ENCODE results near the gene DONSON.
"Not testable (repeated sequence)": the region's sequence is repeated elsewhere in the genome, so short reads cannot be mapped to it uniquely, and the experiment has no call there.

The DONSON gene

DNA sequence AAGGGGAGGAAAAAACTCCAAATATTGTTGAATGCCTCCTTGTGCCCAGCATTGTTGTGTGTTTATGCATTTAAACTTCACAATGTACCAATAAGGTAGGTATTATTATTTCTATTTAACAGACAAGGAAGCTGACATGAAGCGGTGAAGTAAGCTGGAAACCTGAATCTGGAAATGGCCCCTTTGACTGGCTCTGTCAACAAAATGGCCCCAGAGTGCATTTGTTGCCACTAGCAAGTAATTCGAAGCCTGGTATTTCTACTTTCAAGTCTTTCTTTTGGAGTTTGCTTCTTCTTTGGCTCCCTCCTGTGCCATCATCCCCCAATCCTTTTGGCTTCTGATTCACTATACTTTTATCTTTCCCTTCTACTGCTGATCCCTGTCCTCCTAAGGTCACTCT, 29.9 kb upstream of the DONSON start:
- no peak overlapping the region for H3K4me3 ChIP-seq (ENCODE audit: low read depth in 1 of 2, low read length in 1 of 2)
- TF ChIP-seq, protein P1, sequence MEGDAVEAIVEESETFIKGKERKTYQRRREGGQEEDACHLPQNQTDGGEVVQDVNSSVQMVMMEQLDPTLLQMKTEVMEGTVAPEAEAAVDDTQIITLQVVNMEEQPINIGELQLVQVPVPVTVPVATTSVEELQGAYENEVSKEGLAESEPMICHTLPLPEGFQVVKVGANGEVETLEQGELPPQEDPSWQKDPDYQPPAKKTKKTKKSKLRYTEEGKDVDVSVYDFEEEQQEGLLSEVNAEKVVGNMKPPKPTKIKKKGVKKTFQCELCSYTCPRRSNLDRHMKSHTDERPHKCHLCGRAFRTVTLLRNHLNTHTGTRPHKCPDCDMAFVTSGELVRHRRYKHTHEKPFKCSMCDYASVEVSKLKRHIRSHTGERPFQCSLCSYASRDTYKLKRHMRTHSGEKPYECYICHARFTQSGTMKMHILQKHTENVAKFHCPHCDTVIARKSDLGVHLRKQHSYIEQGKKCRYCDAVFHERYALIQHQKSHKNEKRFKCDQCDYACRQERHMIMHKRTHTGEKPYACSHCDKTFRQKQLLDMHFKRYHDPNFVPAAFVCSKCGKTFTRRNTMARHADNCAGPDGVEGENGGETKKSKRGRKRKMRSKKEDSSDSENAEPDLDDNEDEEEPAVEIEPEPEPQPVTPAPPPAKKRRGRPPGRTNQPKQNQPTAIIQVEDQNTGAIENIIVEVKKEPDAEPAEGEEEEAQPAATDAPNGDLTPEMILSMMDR (IDR thresholded peaks at IDR 0.05), result no peak
- H3K4me1 ChIP-seq (ENCODE audit: control insufficient read depth in 1 of 2, insufficient read depth in 1 of 2, low read depth in 1 of 2, low read length in 1 of 2), result peaks cover 8 to 13% of the 10 kb centered on the region in 2 experiments
- H3K27me3 ChIP-seq, result no peaks in the 10 kb centered on the region
- peaks cover 47% of the 10 kb centered on the region for H3K36me3 ChIP-seq
- H3K9me3 ChIP-seq, result no peaks in the 10 kb centered on the region
- H3K27ac ChIP-seq, result no peak overlapping the region

DNA sequence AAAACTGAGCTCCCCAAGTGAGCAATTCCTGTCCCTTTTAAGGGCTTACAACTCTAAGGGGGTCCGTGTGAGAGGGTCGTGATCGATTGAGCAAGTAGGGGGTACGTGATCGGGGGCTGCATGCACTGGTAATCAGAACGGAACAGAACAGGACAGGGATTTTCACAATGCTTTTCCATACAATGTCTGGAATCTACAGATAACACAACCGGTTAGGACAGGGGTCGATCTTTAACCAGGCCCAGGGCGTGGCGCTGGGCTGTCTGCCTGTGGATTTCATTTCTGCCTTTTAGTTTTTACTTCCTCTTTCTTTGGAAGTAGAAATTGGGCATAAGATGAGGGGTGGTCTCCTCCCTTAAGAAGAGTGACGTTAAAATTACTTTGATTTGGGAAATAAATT, 29.1 kb upstream of the DONSON start:
- peaks cover 8 to 13% of the 10 kb centered on the region in 2 experiments for H3K4me1 ChIP-seq (ENCODE audit: control insufficient read depth in 1 of 2, insufficient read depth in 1 of 2, low read depth in 1 of 2, low read length in 1 of 2)
- H3K27me3 ChIP-seq; H3K27ac ChIP-seq; H3K9me3 ChIP-seq; H3K4me3 ChIP-seq (ENCODE audit: low read depth in 1 of 2, low read length in 1 of 2): not testable (repeated sequence)
- H3K36me3 ChIP-seq, result peaks cover 50% of the 10 kb centered on the region

DNA sequence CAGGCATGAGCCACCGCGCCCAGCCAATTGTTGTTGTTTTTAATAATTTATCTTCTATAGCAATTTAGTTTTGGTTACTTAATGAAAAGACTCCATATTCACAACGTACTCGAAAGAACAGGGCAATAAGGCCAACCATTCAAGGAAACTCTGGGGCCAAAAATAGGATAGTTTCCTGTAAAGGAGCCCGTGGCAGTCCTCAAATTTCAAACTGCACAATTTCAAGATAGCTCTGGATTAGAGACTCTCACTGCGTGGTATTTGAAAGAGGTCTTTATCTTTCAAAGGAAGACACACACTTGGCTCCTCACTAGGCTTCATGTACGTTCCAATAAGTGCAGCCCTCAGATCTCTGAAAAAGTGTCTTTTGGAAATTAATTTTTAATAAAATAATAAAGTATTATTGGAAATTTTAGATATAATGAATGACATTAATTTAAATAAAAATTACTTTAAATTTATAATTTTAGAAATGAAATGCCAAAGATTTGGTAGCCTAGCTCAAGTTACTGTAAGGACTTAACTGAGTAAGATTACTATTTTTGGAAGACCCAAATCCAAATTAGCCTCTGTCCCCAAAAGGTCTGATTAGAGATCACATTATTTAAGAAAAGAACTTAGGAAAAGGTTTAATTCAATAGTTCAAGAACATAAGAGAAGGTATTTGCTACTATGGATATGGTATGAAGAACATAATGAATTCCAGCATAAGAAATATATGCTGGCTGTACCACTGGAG, 22.7 kb upstream of the DONSON start:
- H3K36me3 ChIP-seq, result peaks cover 71% of the 10 kb centered on the region
- TF ChIP-seq, protein P1 (IDR thresholded peaks at IDR 0.05), result no peak

DNA sequence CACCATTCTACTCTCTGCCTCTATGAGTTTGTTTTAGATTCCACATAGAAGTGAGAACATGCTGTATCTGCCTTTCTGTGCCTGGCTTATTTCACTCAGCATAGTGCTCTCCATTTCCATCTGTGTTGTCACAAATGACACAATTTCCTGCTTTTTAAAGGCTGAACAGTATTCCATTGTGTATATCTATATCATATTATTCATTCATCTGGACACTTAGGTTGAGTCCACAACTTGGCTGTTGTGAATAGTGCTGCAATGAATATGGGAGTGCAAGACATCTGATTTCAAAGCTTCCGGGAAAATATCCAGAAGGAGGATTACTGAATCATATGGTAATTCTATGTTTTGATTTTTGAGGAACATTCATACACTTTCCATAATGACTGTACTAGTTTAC, 20.1 kb upstream of the DONSON start:
- Histone ChIP-seq H3K9me3 (no peaks in the 10 kb centered on the region), H3K4me3 (ENCODE audit: low read depth in 1 of 2, low read length in 1 of 2) (no peak overlapping the region), H3K27ac (no peak overlapping the region), H3K4me1 (ENCODE audit: control insufficient read depth in 1 of 2, insufficient read depth in 1 of 2, low read depth in 1 of 2, low read length in 1 of 2) (no peaks in the 10 kb centered on the region), H3K27me3 (no peaks in the 10 kb centered on the region), H3K36me3 (peaks cover 57% of the 10 kb centered on the region)
- TF ChIP-seq, protein P1 (IDR thresholded peaks at IDR 0.05), result no peak

More for the DNA sequence above, 22.7 kb upstream of the DONSON start:
- no peak overlapping the region for H3K27ac ChIP-seq
- no peak overlapping the region for H3K4me3 ChIP-seq (ENCODE audit: low read depth in 1 of 2, low read length in 1 of 2)
- no peaks in the 10 kb centered on the region for H3K9me3 ChIP-seq
- no peaks in the 10 kb centered on the region for H3K4me1 ChIP-seq (ENCODE audit: control insufficient read depth in 1 of 2, insufficient read depth in 1 of 2, low read depth in 1 of 2, low read length in 1 of 2)
- no peaks in the 10 kb centered on the region for H3K27me3 ChIP-seq

DNA sequence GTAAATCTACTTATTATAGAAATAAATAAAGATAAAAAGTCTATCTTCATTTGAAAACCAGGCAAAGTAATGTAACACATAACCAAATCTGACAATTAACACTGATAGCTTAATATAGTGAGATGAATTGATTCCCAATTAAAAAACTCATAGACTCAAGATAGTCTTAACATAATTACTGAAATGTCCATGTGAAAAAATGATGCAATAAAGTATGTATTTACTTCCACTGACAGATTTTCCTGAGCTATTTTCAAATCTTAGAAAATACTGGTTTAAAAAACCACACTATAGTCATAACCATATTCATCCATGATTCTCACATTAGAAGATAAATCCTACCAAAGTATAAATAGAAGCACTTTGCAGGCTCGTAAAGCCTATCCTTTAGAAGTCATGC, 9.6 kb upstream of the DONSON start:
- Histone ChIP-seq H3K9me3 (no peaks in the 10 kb centered on the region), H3K4me1 (ENCODE audit: control insufficient read depth in 1 of 2, insufficient read depth in 1 of 2, low read depth in 1 of 2, low read length in 1 of 2) (no peaks in the 10 kb centered on the region), H3K27me3 (no peaks in the 10 kb centered on the region), H3K27ac (no peak overlapping the region), H3K4me3 (ENCODE audit: low read depth in 1 of 2, low read length in 1 of 2) (no peak overlapping the region), H3K36me3 (peaks cover 82% of the 10 kb centered on the region)
- TF ChIP-seq, protein P1 (IDR thresholded peaks at IDR 0.05), result no peak

GRCh38 chr21:33587792-33588484, 546 bp downstream of the DONSON start:
- H3K27me3 ChIP-seq, result peaks cover 6% of the 10 kb centered on the region

More at GRCh38 chr21:33587792-33588484, 546 bp downstream of the DONSON start:
- Histone ChIP-seq H3K4me3 (ENCODE audit: low read depth in 1 of 2, low read length in 1 of 2) (peak overlapping the region; percentile 82 to 94), H3K36me3 (no peaks in the 10 kb centered on the region), H3K9me3 (no peaks in the 10 kb centered on the region), H3K27ac (peak overlapping the region; percentile 74), H3K4me1 (ENCODE audit: control insufficient read depth in 1 of 2, insufficient read depth in 1 of 2, low read depth in 1 of 2, low read length in 1 of 2) (peaks cover 13 to 18% of the 10 kb centered on the region in 2 experiments)
- TF ChIP-seq, protein P1 (IDR thresholded peaks at IDR 0.05), result no peak
